Mucosa of gallbladder (tissue), 1 donor: ENCODE measurements around the gene SMC1A. TPM values are rescaled to one million over a fixed set of nuclear protein-coding genes. Genes with fewer than 3 reads are reported as not detected.
"Not testable (repeated sequence)": the region's sequence is repeated elsewhere in the genome, so short reads cannot be mapped to it uniquely, and the experiment has no call there.

ENCODE experiments used
- DNase-seq: peaks from one replicate; pipeline ENCODE4 v3.0.0-alpha.2; 2020; ENCODE audit warnings: low spot score
- total RNA-seq: library from RNA; stranded (reverse); gene quantifications from one replicate; pipeline ENCODE4 v1.2.1, GENCODE V29; 2021
- donor health status: DM: no; HTN: no; CAD: no.

Gene SMC1A
- total RNA-seq: 65.6 TPM

GRCh38 chrX:53422086-53422860, at the start of gene SMC1A:
Gene SMC1A (minus strand): TSS chrX:53422654. CDS start chrX:53422600, 54 bp downstream.
- DNase-seq: peak; percentile 99

- DNase-seq: no peak
Observed at GRCh38 chrX:53471346-53471745, 48.9 kb upstream of the SMC1A start.

GRCh38 chrX:53468659-53469058, 46.2 kb upstream of the SMC1A start:
- not testable (repeated sequence) for DNase-seq

- no peak for DNase-seq
Observed at GRCh38 chrX:53458082-53458481, 35.6 kb upstream of the SMC1A start.

- no peak for DNase-seq
Observed at GRCh38 chrX:53456254-53456653, 33.8 kb upstream of the SMC1A start.

- no peak for DNase-seq
Observed at GRCh38 chrX:53452812-53453211, 30.4 kb upstream of the SMC1A start.

- DNase-seq: no peak
Observed at GRCh38 chrX:53449632-53450031, 27.2 kb upstream of the SMC1A start.

- DNase-seq: no peak
Observed at GRCh38 chrX:53447441-53447840, 25.0 kb upstream of the SMC1A start.

GRCh38 chrX:53445977-53446376, 23.5 kb upstream of the SMC1A start:
- DNase-seq: no peak

- no peak for DNase-seq
Observed at GRCh38 chrX:53442322-53442631, 19.8 kb upstream of the SMC1A start.

- peak; percentile 82 for DNase-seq
Observed at GRCh38 chrX:53441531-53442321, 19.3 kb upstream of the SMC1A start.

GRCh38 chrX:53440621-53441517, 18.4 kb upstream of the SMC1A start:
- peak; percentile 45 for DNase-seq

GRCh38 chrX:53440101-53440500, 17.6 kb upstream of the SMC1A start:
- no peak for DNase-seq

- no peak for DNase-seq
Observed at GRCh38 chrX:53438832-53439230, 16.4 kb upstream of the SMC1A start.

GRCh38 chrX:53438174-53438831, 15.8 kb upstream of the SMC1A start:
- no peak for DNase-seq

GRCh38 chrX:53437206-53437605, 14.8 kb upstream of the SMC1A start:
- no peak for DNase-seq

- peak; percentile 53 for DNase-seq
Observed at GRCh38 chrX:53435997-53436396, 13.5 kb upstream of the SMC1A start.

GRCh38 chrX:53433651-53434639, 11.5 kb upstream of the SMC1A start, which contains the start of gene HSD17B10:
Gene HSD17B10 (minus strand): TSS chrX:53434370. CDS start chrX:53434345, 25 bp downstream.
- DNase-seq: peak; percentile 88

- no peak for DNase-seq
Observed at GRCh38 chrX:53430231-53430630, 7.8 kb upstream of the SMC1A start.

- DNase-seq: no peak
Observed at GRCh38 chrX:53429755-53430154, 7.3 kb upstream of the SMC1A start.
